ENCODE results near the gene HNRNPH2.

DNA sequence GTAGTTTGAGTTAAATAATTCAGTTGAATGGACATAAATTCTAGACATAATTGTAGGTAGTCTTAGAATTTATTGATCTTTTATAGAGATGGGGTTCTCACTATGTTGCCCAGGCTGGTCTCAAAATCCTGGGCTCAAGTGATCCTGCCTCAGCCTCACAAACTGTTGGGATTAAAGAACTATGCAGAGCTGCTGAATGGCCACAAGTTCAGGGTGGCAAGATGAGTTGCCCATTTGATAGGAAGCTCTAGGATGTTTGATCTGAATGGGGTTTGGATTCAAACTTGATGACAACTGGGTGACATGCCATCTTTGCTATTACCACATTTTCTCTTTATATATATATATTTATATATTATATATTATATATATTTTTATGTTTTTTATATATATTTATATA lies 13.7 kb upstream of the HNRNPH2 start:
- TF ChIP-seq, protein P1, sequence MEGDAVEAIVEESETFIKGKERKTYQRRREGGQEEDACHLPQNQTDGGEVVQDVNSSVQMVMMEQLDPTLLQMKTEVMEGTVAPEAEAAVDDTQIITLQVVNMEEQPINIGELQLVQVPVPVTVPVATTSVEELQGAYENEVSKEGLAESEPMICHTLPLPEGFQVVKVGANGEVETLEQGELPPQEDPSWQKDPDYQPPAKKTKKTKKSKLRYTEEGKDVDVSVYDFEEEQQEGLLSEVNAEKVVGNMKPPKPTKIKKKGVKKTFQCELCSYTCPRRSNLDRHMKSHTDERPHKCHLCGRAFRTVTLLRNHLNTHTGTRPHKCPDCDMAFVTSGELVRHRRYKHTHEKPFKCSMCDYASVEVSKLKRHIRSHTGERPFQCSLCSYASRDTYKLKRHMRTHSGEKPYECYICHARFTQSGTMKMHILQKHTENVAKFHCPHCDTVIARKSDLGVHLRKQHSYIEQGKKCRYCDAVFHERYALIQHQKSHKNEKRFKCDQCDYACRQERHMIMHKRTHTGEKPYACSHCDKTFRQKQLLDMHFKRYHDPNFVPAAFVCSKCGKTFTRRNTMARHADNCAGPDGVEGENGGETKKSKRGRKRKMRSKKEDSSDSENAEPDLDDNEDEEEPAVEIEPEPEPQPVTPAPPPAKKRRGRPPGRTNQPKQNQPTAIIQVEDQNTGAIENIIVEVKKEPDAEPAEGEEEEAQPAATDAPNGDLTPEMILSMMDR (IDR thresholded peaks at IDR 0.05; ENCODE audit: low read depth, low read length, missing input control), result no peak
- TF ChIP-seq, protein P2, sequence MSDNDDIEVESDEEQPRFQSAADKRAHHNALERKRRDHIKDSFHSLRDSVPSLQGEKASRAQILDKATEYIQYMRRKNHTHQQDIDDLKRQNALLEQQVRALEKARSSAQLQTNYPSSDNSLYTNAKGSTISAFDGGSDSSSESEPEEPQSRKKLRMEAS (IDR thresholded peaks at IDR 0.05), result no peak
- no peak for TF ChIP-seq TAF1 (conservative IDR thresholded peaks at IDR 0.05)

Measured in liver (tissue), 3 donors.